ENCODE measurements around the gene FKBP4. TPM values are rescaled to one million over a fixed set of nuclear protein-coding genes. Genes with fewer than 3 reads are reported as not detected.

The FKBP4 gene
- polyA plus RNA-seq, 1 experiment: 34.1 TPM

GRCh38 chr12:2841056-2841650 is 46.4 kb downstream of the FKBP4 start:
- no peak overlapping the region for H3K27ac ChIP-seq (ENCODE audit: low read depth, low read length)
- no peak for TF ChIP-seq CTCF (IDR thresholded peaks at IDR 0.05; ENCODE audit: low read depth, low read length)
- CTCF ChIA-PET: interaction anchor here (1.6 kb wide), 1 partner anchor 13 kb away, joined by 4 read pairs; no protein-coding TSS in a partner anchor
- POLR2A ChIA-PET: no interaction called here
- H3K9me3 ChIP-seq (ENCODE audit: control insufficient read depth, insufficient read depth, low read length): no peaks in the 10 kb centered on the region
- no peak for DNase-seq (ENCODE audit: low read depth, low spot score)
- no peak overlapping the region for H3K4me3 ChIP-seq (ENCODE audit: low read depth, low read length)
- H3K27me3 ChIP-seq (ENCODE audit: control insufficient read depth, insufficient read depth, low read length): no peaks in the 10 kb centered on the region

- ChIA-PET CTCF (interaction anchor here (1.1 kb wide), 1 partner anchor 9 kb away, joined by 3 read pairs; no protein-coding TSS in a partner anchor), POLR2A (no interaction called here)
- no peak for TF ChIP-seq CTCF (IDR thresholded peaks at IDR 0.05; ENCODE audit: low read depth, low read length)
- no peaks in the 10 kb centered on the region for H3K9me3 ChIP-seq (ENCODE audit: control insufficient read depth, insufficient read depth, low read length)
- no peak for DNase-seq (ENCODE audit: low read depth, low spot score)
- no peak overlapping the region for H3K4me3 ChIP-seq (ENCODE audit: low read depth, low read length)
- no peaks in the 10 kb centered on the region for H3K27me3 ChIP-seq (ENCODE audit: control insufficient read depth, insufficient read depth, low read length)
- no peak overlapping the region for H3K27ac ChIP-seq (ENCODE audit: low read depth, low read length)
Measured at GRCh38 chr12:2842948-2843347, 48.2 kb downstream of the FKBP4 start.

GRCh38 chr12:2844786-2845185 is 50.0 kb downstream of the FKBP4 start:
- Histone ChIP-seq H3K9me3 (ENCODE audit: control insufficient read depth, insufficient read depth, low read length) (no peaks in the 10 kb centered on the region), H3K27me3 (ENCODE audit: control insufficient read depth, insufficient read depth, low read length) (no peaks in the 10 kb centered on the region), H3K27ac (ENCODE audit: low read depth, low read length) (peak overlapping the region; percentile 47), H3K4me3 (ENCODE audit: low read depth, low read length) (no peak overlapping the region)
- ChIA-PET CTCF (interaction anchor here (1.1 to 3.1 kb wide), 5 partner anchors 9 to 196 kb away, joined by 3 to 22 read pairs (median 7); partner anchors contain the start of gene NRIP2), POLR2A (interaction anchor here (0.6 to 1.2 kb wide), 3 partner anchors 13 to 446 kb away, joined by 4 read pairs; partner anchors contain the start of genes FOXM1 and RHNO1)
- DNase-seq (ENCODE audit: low read depth, low spot score): no peak
- TF ChIP-seq CTCF (IDR thresholded peaks at IDR 0.05; ENCODE audit: low read depth, low read length): no peak

- Histone ChIP-seq H3K9me3 (ENCODE audit: control insufficient read depth, insufficient read depth, low read length) (no peaks in the 10 kb centered on the region), H3K27ac (ENCODE audit: low read depth, low read length) (peak overlapping the region; percentile 47), H3K4me3 (ENCODE audit: low read depth, low read length) (no peak overlapping the region), H3K27me3 (ENCODE audit: control insufficient read depth, insufficient read depth, low read length) (no peaks in the 10 kb centered on the region)
- no peak for TF ChIP-seq CTCF (IDR thresholded peaks at IDR 0.05; ENCODE audit: low read depth, low read length)
- ChIA-PET POLR2A (interaction anchor here (0.6 to 1.2 kb wide), 3 partner anchors 12 to 446 kb away, joined by 4 read pairs; partner anchors contain the start of genes FOXM1 and RHNO1), CTCF (interaction anchor here (1.0 to 3.1 kb wide), 6 partner anchors 9 to 196 kb away, joined by 3 to 22 read pairs (median 6); partner anchors contain the start of genes ITFG2 and NRIP2)
- no peak for DNase-seq (ENCODE audit: low read depth, low spot score)
Measured at GRCh38 chr12:2845280-2845679, 50.5 kb downstream of the FKBP4 start.

- Histone ChIP-seq H3K4me3 (ENCODE audit: low read depth, low read length) (no peak overlapping the region), H3K27me3 (ENCODE audit: control insufficient read depth, insufficient read depth, low read length) (no peaks in the 10 kb centered on the region), H3K9me3 (ENCODE audit: control insufficient read depth, insufficient read depth, low read length) (no peaks in the 10 kb centered on the region), H3K27ac (ENCODE audit: low read depth, low read length) (no peak overlapping the region)
- DNase-seq (ENCODE audit: low read depth, low spot score): no peak
- POLR2A ChIA-PET: no interaction called here
- CTCF ChIA-PET: interaction anchor here (0.8 to 1.6 kb wide), 3 partner anchors 9 to 183 kb away, joined by 3 to 8 read pairs (median 3); no protein-coding TSS in a partner anchor
- TF ChIP-seq CTCF (IDR thresholded peaks at IDR 0.05; ENCODE audit: low read depth, low read length): no peak
Measured at GRCh38 chr12:2851931-2852330, 57.2 kb downstream of the FKBP4 start.

Data from AG04450 (cell line).